ENCODE data around the gene BRD4. TPM values are rescaled to one million over a fixed set of nuclear protein-coding genes. Genes with fewer than 3 reads are reported as not detected.

BRD4 gene
- total RNA-seq, 1 donor from 2014 or later, result 55.1 TPM

DNA sequence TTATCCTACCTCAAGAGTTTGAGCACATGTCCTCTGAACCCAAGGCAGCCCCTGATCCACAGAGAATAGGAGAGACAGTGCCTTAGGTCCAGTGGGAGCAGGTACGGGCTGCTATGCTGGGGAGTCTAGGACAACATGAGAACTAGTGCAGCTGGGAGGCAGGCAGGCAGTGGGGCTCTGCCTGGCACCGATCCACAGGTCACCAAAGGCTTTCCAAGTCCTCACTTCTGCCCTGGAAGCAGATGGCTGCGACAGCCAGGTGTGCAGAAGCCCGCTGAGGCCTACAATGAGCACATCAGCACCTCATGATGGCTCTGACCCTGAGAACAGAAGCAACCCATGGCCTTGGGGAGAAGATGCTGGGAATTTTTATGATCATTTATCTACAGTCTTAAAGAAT, 70.3 kb downstream of the BRD4 start:
- intact Hi-C loops (cut with DNase I), result loop anchor here (5.0 kb wide), 1 partner anchor 290 kb away; no protein-coding TSS in a partner anchor
- no peak for ATAC-seq (ENCODE audit: poor library complexity)
- no peak for DNase-seq

DNA sequence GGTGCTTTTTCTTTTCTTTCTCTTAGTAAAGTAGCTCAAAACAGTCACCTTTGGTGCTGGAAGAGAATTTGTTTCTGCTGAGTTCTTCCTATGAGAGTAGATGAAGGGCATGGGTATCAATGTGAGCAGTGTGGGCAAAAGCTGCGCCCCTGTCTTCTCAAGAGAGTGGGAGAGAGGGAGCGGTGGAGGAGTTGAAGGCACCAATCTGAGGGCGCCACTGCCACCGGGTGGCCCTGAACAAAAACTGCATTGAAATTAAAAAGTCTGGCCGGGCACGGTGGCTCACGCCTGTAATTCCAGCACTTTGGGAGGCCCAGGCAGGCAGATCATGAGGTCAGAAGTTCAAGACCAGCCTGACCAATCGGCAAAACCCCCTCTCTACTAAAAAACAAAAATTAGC, 71.4 kb downstream of the BRD4 start:
- DNase-seq, result peak; percentile 37
- intact Hi-C loops (cut with DNase I), result loop anchor here (5.0 kb wide), 1 partner anchor 291 kb away; no protein-coding TSS in a partner anchor
- no peak for ATAC-seq (ENCODE audit: poor library complexity)

DNA sequence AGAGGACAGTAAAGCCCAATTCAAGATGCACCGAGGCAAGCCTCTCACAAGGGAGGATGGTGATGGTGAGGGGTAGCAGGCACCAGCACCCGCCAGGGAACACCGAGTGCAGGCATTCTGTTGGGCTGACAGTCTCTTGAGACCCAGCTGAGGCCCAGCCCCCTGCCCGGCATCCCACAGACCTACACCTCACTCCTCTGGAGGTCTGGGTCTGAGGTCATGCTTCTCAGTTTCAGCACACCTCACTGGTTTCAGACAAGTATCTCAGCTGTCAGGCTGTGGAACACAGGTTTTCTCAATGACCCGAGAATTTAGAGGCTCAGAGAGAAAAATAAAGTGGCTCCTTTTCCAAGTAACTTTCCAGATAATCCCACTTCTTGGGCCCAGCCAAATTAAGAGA, 72.4 kb downstream of the BRD4 start:
- peak; percentile 32 for DNase-seq
- intact Hi-C loops (cut with DNase I), result loop anchor here (5.0 to 10.0 kb wide), 3 partner anchors 115 to 292 kb away; partner anchors contain the start of gene AKAP8
- ATAC-seq (ENCODE audit: poor library complexity), result no peak

DNA sequence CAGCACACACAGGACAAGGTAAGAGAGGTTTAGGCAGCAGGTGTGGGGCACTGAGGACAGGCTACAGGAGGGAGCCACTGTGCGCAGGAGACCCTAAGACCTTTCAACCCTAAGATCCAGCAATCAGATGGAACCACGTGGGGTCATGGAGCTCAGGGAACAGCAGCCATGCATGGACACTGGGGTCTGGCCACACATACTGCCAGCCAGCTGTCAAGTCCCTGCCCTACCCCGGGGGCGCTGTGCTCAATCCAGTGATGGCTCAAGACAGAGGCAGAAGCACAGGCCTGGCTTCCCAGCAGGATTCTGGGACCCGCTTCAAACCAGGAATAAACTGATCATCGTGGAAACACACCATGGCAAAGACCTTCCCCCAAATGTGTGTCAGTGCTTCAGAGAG, 74.6 kb downstream of the BRD4 start:
- no peak for DNase-seq
- intact Hi-C loops (cut with DNase I), result loop anchor here (10.0 kb wide), 2 partner anchors 117 to 143 kb away; partner anchors contain the start of gene AKAP8
- no peak for ATAC-seq (ENCODE audit: poor library complexity)

DNA sequence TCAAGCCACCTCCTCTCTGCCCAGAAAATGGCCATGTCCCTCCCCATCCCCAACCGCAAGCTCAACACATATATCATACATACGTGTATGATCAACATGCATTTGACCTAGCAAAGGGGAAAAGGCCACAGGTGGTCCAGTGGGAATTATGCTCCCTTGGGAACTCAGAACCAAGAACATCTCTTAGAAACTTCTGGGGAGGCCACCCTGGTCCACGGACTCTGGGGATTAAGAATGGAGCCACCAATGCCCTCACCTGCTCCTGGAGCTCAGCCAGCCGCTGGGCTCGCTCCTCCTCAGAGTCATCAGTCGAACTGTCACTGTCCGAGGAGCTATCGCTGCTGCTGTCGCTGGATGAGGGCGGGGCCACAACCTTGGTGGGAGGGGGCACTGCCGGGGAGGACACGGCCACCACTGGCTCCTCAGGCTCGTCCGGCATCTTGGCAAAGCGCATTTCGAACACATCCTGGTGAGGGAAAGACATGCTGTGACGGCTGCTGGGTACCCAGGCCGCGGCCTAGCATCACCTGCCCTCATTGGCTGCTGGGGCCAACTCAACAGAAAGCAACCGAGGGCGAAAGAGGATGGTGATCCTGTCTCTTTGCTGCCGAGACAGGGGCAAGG, 75.5 kb downstream of the BRD4 start:
- DNase-seq, result peak; percentile 31
- intact Hi-C loops (cut with DNase I), result loop anchor here (10.0 kb wide), 2 partner anchors 118 to 142 kb away; partner anchors contain the start of gene AKAP8
- ATAC-seq (ENCODE audit: poor library complexity), result no peak

DNA sequence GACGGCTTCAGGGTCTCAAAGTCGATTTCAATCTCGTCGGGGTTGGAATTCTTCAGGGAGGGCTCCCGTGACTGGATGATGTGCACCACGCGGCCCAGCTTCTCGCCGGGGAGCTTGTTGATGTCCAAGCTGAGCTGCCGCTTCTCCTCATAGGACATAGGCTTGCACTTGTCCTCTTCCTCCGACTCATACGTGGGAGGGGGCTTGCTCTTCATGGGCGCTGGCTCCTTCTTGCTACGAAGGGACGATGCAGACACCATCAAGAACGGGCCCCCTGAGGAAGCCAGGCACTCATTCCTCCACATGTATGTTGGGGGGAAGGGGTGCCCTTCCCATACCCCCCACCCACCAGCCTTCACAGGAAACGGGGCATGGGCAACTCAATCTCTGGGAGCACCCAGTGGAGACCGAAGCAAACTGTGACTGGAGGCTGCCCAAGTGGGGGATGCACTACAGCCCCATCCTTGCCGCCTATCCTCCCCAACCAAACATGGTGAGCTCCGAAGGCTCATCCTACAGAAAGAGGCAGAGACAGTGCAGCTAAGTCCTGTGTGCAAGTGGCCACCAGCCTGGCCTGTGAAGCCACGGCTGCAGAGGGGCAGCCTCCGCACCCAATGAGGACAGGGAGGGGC, 76.9 kb downstream of the BRD4 start:
- intact Hi-C loops (cut with DNase I), result loop anchor here (10.0 kb wide), 2 partner anchors 119 to 141 kb away; partner anchors contain the start of gene AKAP8
- no peak for ATAC-seq (ENCODE audit: poor library complexity)
- no peak for DNase-seq

DNA sequence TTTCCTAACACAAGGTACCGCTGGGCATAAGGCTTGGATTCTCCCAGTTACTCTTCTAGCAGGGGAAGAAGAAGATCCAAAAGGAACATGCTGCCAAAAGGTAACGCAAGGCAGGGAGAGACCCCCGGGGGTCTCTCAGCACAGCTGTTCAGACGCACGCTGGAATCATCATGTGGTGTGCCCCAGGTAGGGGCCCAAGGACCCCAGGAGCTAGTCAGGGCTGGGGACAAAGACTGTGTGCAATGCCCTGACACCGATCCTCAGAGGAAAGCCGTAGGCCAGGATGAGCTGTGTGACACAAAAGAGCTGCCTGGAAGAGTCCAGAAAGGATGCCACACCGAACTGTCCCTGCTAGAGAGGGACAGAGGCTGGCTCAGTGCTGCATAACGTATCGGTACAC, 77.8 kb downstream of the BRD4 start:
- intact Hi-C loops (cut with DNase I), result loop anchor here (5.0 to 10.0 kb wide), 3 partner anchors 77 to 140 kb away; partner anchors contain the start of gene AKAP8
- ATAC-seq (ENCODE audit: poor library complexity) (no peak), DNase-seq (no peak)

DNA sequence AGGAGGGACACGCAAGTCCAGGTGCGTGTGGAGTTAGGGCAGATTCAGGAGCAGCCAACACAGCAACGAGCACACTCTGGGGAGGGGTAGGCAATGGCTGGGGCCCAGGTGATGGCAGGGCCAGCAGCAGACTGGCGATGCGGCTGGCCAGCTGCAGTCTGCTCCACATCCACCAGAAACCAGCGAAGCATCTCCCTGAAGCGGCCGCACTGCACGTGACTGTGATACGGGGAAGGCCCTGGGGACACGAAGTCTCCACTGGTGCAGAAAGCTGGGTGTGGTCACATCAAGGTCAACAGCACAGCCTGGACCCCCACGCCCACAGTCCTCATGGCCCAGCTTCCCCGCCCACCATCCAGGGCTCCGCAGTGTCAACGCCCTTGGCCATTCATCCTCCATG, 78.8 kb downstream of the BRD4 start:
- no peak for ATAC-seq (ENCODE audit: poor library complexity)

DNA sequence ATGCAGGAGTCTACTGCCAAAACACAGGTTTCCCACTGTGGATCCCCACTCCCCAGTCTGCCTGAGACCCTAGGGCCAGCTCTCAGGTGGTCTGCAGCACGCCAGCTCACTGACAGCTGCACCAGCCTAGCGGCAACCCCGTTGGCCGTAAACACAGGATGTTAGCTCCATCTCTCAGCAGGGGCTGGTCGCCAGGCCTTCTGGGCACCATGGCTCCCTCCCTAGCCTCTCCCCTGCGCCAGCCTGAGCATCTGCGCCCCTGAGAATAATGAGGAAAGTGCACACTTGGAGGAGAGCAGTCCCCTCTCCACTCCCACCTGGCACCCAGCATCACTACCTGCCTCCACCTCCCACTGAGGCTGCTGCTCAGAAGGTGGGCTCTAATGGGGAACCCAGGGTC, 79.3 kb downstream of the BRD4 start:
- no peak for ATAC-seq (ENCODE audit: poor library complexity)
- intact Hi-C loops (cut with DNase I), result loop anchor here (5.0 to 10.0 kb wide), 3 partner anchors 76 to 138 kb away; partner anchors contain the start of gene AKAP8
- DNase-seq, result no peak

More for the DNA sequence above, 78.8 kb downstream of the BRD4 start:
- peak; percentile 72 for DNase-seq
- intact Hi-C loops (cut with DNase I), result loop anchor here (5.0 to 10.0 kb wide), 3 partner anchors 76 to 139 kb away; partner anchors contain the start of gene AKAP8

DNA sequence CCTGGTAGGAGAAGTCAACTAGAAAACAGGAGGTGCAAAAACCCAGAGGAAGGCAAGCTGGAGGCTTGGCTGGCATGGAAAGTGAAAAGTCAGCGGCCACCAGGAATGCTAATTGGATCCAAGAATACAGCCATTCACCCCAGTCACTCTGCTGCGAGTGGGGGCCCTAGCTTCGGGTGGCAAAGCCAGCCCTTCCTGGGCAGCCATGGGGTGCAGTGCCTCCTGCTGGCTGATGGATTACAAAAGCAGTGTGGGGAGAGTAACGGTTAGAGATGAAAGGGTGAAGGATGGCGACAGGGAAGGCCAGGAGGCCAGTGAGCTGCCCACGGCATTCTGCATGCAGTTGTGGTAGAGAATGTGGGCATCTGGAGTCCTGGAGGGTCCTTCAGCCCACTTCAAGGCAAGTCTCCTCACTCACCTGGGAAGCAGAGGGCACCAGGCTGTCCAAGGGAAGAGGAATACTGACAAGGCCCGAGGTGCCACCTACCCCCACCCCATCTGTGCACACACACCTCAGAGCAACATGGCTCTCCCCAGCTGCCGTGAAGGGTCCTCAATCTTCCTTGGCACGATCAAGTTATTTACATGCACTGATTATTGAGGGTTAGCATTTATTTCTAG, 79.8 kb downstream of the BRD4 start:
- intact Hi-C loops (cut with DNase I), result loop anchor here (5.0 to 10.0 kb wide), 3 partner anchors 75 to 138 kb away; partner anchors contain the start of gene AKAP8
- DNase-seq, result no peak
- no peak for ATAC-seq (ENCODE audit: poor library complexity)

DNA sequence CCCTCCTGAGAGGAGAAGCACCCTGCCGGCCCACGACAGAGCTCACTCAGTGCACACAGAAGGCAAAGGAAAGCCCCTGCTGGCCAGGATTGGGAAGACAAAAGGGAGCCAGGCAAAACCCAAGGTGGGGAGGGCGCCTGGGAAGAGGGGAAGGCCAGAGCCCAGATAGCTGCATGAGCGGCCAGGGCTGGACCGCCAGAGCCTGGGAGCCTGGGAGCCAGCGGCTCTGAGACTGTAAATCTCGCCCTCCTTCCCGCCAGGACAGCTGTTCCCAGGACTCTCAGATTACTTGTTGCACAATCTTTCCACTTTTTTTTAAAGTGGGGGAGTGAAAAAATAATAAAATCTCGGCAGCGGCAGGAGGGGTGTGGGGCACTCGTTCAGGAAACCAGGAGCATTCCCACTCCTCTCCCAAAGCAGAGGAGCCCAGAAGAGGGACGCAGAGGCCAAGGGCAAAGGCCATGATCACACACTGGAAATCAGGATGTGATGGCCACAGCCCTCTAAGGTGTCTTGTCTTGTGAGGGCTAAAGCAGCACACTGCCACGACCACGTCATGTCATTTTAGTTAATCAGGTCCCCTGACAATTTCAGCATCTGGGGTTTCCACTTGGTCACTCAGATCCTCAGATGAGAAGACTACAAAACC, 80.5 kb downstream of the BRD4 start:
- peak; percentile 74 for ATAC-seq (ENCODE audit: poor library complexity)
- intact Hi-C loops (cut with DNase I), result loop anchor here (5.0 to 10.0 kb wide), 3 partner anchors 75 to 137 kb away; partner anchors contain the start of gene AKAP8
- DNase-seq, result peak; percentile 91

DNA sequence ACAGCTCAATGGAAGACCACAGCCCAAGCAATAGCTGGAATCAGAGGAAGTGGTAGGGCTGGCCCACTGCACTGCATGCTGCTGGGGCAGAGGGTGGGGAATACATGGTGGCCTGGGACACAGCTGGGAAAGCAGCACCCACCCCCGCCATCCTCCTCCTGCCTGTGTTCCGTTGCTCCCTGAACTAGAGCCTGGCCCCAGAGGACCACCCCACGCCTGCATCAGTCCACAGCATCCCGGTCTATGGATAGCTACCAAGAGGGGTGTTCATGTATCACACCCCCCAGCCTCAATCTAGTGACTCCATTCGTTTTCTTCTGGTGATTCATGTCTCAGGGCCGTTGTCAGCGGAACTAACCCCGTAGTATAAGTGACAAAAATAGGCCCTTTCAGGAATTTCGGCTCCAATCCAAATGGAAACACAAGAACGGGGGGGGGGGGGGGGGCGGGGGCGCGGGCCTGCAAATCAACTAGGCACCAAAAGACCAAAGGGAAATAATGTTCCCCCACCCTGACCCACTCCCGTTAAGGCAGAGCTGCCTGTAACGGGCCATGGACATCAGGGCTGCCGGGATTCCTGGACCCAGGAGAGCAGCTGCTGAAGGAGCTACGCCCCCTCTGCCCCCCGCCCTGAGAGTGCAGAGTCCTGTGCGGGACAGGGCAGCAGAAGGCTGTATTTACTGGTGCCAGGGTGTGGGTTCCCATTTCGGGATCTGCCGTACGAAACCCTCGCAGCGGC, 81.2 kb downstream of the BRD4 start:
- DNase-seq, result peak; percentile 62
- intact Hi-C loops (cut with DNase I), result loop anchor here (5.0 to 10.0 kb wide), 3 partner anchors 74 to 136 kb away; partner anchors contain the start of gene AKAP8
- peak; percentile 8 for ATAC-seq (ENCODE audit: poor library complexity)

DNA sequence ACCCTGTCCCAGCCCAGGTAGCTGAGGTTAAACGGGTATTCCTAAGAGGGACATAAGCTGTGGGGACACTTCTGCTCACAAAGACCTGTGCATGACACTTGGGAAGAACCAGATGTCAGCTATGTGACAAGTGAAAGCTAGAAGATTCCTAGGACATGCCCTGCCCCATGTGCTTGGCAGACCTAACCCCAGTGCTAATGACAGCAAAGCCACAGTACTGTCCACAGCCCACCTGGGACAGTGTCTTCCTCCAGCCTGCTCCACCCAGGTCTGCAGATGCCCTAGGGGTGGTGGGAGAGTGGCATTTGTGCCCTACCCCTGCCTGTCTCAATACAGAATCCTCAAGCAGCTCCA, 81.7 kb downstream of the BRD4 start:
- ATAC-seq (ENCODE audit: poor library complexity) (no peak), DNase-seq (no peak)
- intact Hi-C loops (cut with DNase I), result loop anchor here (5.0 to 10.0 kb wide), 3 partner anchors 73 to 136 kb away; partner anchors contain the start of gene AKAP8

DNA sequence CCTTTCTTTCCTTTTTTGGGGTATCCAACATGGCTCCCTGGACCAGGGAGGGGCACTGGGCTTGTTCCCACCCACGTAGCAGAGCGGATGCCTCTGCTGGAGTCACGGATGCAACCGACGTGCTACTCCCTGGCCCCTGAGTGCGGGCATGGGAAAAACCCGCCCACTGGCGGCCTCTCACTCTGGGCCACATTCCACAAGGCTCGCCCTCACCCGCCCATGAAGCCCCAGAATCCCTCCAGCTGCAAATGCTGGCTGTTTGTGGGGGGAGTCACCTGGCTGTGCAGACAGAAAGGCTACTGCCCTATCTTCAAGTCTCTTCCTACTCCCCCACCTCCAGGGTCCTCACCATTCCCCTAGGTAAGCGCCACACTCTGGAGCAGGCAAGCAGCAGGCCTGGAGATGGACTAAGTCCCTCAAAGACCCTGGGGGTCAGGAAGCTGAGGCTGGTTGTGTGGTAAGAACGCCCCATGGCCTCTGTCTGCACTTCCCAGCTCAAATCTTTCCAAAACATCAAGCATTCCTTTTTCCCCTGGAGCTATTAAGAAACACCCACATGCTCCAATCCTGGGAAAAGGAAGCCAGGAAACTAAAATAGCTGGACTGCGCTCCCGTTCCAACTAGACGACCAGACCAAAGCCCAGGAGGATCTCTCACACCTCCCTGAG, 82.2 kb downstream of the BRD4 start:
- intact Hi-C loops (cut with DNase I), result loop anchor here (5.0 to 10.0 kb wide), 3 partner anchors 73 to 135 kb away; partner anchors contain the start of gene AKAP8
- ATAC-seq (ENCODE audit: poor library complexity) (peak; percentile 25), DNase-seq (peak; percentile 75)

DNA sequence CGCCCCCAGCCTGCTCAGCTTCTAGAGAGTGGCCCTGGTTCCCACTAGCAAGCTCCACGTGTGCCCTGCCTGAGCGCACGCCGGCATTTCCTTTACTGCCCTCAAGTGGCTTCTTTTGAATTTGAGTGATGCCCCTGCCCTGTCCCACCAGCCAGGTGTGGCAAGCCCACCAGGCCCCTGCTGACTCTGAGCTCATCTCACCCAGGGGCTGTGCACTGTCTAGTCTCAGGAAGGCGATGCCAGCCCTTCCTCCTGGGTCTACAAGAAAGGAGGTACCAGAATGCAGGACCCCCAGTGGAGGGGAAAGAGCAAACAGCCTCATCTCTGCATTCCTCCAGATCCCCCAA, 82.8 kb downstream of the BRD4 start:
- ATAC-seq (ENCODE audit: poor library complexity) (no peak), DNase-seq (no peak)
- intact Hi-C loops (cut with DNase I), result no loop called here

DNA sequence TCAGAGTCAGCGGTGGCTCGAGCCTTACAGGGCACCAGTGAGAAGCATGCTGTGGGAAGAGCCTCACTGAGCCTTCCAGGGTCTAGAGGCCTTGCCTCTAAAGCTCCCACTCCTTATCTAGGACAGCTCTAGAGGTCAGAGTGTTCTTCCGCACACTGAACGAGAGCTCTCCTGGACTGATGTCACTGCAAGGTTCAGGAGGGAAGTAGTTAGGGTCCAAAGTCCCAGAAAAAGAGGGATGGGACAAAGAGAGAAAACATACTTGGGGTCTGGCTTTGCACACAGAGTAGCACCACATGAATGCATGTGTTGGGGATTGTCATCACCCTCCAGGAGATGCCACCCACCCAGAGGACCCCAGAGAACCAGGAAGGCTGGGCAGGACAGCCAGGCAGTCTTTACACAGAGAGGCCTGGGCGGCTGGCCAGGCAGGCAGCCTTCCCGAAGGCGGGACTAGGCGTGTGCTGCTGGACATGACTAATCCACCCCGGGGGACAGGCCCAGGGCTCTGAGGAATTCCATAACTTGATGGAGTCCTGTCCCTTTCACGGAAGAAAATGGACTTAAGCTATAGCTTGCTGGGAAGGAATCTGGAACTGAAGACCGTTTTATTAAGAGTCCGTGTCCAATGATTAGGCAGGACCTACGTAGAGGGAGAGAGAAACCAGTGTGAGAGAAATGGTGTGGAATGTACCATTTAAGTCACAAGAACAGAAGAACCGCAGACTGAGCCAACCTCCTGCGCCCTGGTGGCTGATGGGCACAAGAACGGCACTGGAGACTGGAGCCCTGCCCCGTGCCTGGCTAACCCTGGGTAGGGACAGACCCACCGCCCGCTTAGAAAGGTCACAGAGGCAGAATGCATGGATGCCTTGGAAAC, 83.5 kb downstream of the BRD4 start:
- intact Hi-C loops (cut with DNase I), result no loop called here
- peak; percentile 93 for DNase-seq

DNA sequence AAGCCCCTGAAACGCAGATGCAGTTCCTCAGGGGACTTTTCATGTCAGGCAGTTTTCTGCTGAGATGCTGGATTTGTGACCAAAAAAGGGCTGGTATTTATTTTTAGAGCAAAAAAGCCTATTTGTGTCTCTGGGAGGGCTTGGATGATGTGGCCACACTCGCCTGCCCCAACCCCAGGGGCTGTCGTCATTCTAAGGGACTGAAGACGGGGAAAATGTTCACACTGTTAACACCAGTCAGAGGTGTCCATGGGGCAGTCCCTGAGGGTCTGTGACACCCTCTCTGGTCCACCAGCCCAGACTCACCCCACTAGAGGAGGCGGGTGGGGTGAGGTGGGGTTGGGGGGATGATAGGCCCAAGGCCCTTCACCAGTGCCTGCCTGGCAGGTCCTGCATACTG, 84.2 kb downstream of the BRD4 start:
- ATAC-seq (ENCODE audit: poor library complexity), result no peak
- intact Hi-C loops (cut with DNase I), result no loop called here
- no peak for DNase-seq

More for the DNA sequence above, 83.5 kb downstream of the BRD4 start:
- peak; percentile 68 for ATAC-seq (ENCODE audit: poor library complexity)
